Common myeloid progenitor, CD34-positive (primary cell): ENCODE results near the gene ATOH8.

ENCODE experiments used
- CTCF ChIA-PET: fragments of 350-600 bp; sonication (Branson Sonifier 250); formaldehyde crosslinking; loops from one replicate; lab custom pipeline; 2021; ENCODE audit warnings: antibody characterized with exemption; lab: Charles Lee
- POLR2A ChIA-PET: fragments of 350-600 bp; sonication (Branson Sonifier 250); formaldehyde crosslinking; loops from one replicate; lab custom pipeline; 2021; ENCODE audit warnings: antibody characterized with exemption; lab: Charles Lee
- DNase-seq, 3 donors: peaks; one replicate each; pipeline versions ENCODE4 v3.0.0 to v3.0.0-alpha.2; 2013
- H3K27ac ChIP-seq, 2 experiments: 1 replicate in 1 of 2; 2 replicates in 1 of 2; pipeline ENCODE4 v1.7.0; 2013; ENCODE audit warnings: inconsistent platforms in 2 of 2, low read length in 2 of 2, mild to moderate bottlenecking in 2 of 2, low read depth in 1 of 2, moderate library complexity in 1 of 2; ENCODE audit not compliant: severe bottlenecking in 2 of 2, insufficient read depth in 1 of 2, poor library complexity in 1 of 2
- H3K27me3 ChIP-seq, 5 experiments: replicated peaks in 2 of 5; 1 replicate in 3 of 5; 2 replicates in 2 of 5; pipeline versions ENCODE4 v1.6.1 to v1.7.0; 2013; ENCODE audit warnings: low read length in 4 of 5, mild to moderate bottlenecking in 2 of 5, moderate library complexity in 2 of 5, inconsistent platforms in 1 of 5; ENCODE audit not compliant: insufficient read depth in 5 of 5, control insufficient read depth in 4 of 5
- H3K36me3 ChIP-seq, 4 experiments: 1 replicate in 2 of 4; 2 replicates in 2 of 4; pipeline versions ENCODE4 v1.6.1 to v1.7.0; 2013; ENCODE audit warnings: low read length in 3 of 4, control low read depth in 1 of 4, mild to moderate bottlenecking in 1 of 4; ENCODE audit not compliant: control insufficient read depth in 4 of 4, insufficient read depth in 4 of 4
- H3K4me1 ChIP-seq, 4 experiments: 1 replicate in 3 of 4; 2 replicates in 1 of 4; pipeline versions ENCODE4 v1.6.1 to v1.7.1; 2013; ENCODE audit warnings: low read length in 3 of 4, mild to moderate bottlenecking in 3 of 4, control low read depth in 1 of 4, inconsistent platforms in 1 of 4, moderate library complexity in 1 of 4; ENCODE audit not compliant: control insufficient read depth in 4 of 4, insufficient read depth in 4 of 4; ENCODE audit errors: control extremely low read depth in 1 of 4
- H3K4me3 ChIP-seq, 7 experiments: 1 replicate in 4 of 7; 2 replicates in 3 of 7; pipeline versions ENCODE4 v1.5.1 to v1.7.0; 2013; ENCODE audit warnings: mild to moderate bottlenecking in 7 of 7, low read length in 6 of 7, moderate library complexity in 6 of 7, inconsistent platforms in 2 of 7, low read depth in 2 of 7, control low read depth in 1 of 7; ENCODE audit not compliant: insufficient read depth in 4 of 7, control insufficient read depth in 1 of 7; ENCODE audit errors: extremely low read depth in 1 of 7
- H3K9me3 ChIP-seq, 5 experiments: 1 replicate in 4 of 5; 2 replicates in 1 of 5; pipeline versions ENCODE4 v1.6.1 to v1.7.1; 2013; ENCODE audit warnings: low read length in 4 of 5, mild to moderate bottlenecking in 2 of 5, inconsistent platforms in 1 of 5, low read depth in 1 of 5, moderate library complexity in 1 of 5; ENCODE audit not compliant: control insufficient read depth in 4 of 5, insufficient read depth in 2 of 5; ENCODE audit errors: control extremely low read depth in 1 of 5
- WGBS: methylation state at CpG from one replicate; pipeline ENCODE4 v1.1.5; 2013; ENCODE audit not compliant: insufficient coverage; 5-methylcytosine and 5-hydroxymethylcytosine counted together

Gene ATOH8

DNA sequence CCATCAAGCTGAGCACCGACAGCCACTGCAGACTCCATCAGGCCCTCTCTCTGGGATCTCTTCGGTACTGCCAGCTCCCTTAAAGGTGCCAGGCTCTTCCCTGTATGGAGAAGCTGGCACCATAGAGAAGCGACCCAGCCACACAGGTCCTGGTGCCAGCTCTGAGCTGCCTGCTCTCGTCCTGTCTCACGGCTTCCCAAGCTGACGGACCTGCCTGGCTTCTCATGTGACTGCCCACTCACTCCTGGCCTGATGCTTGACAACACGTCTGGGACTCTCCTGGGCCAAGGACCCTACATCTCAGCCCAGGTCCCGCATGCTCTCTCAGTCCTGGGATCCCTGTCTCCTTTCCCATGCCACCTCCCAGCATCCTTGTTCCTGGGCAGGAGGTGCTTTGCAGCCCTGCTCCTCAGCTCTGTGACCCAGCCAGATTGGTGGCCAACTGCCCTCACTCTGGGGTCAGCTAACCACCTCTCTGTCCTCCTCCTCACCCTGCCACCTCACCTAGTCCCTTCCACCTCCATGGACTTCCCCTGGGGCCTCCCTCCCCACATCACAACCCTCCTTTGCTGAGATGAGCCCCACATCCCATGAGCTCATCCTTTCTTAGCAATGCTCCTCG, 12.5 kb upstream of the ATOH8 start:
- 96% methylated on average over 9 of the region's 9 CpGs for WGBS
- no peak overlapping the region for H3K27ac ChIP-seq
- peaks cover 0 to 11% (median 4%) of the 10 kb centered on the region in 4 experiments for H3K4me1 ChIP-seq
- no peaks in the 10 kb centered on the region for H3K36me3 ChIP-seq
- DNase-seq = no peak
- no peaks in the 10 kb centered on the region for H3K9me3 ChIP-seq
- ChIA-PET CTCF (interaction anchor here (1.0 to 5.5 kb wide), 12 partner anchors 9 to 336 kb away, joined by 3 to 55 read pairs (median 9); partner anchors contain the start of gene ATOH8), POLR2A (no interaction called here)
- no peak overlapping the region for H3K4me3 ChIP-seq
- peaks cover 0 to 14% (median 10%) of the 10 kb centered on the region in 5 experiments for H3K27me3 ChIP-seq

DNA sequence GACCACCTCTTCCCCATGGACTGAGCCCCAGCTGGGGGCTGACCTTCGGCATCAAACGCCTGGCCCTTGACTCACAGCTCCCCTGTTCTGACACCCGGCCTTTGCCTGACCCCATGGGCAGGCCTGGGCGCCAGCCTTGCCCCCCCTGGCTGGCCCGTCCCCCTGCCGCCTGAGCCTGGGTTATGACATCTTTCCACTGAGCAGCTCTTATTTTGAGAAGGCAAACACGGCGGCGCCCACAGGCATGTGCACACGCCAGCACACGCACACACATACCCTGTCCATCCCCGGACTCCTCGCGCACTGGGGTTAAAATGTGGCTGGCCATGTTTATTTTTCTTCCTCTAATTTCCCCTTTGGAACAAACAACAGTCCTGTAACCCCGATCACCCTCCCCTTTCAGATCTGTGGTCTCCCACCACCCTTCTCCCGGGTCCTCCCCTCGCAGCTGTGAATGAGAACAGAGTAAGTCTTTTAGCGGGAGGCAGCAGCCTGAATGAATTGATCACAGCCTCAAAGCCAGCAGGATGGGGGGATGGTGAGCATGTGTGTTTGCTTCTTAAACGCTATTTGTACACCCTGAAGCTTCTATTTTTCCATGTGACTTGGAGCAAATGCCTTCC, 11.8 kb upstream of the ATOH8 start:
- Histone ChIP-seq H3K4me1 (peaks cover 0 to 11% (median 4%) of the 10 kb centered on the region in 4 experiments), H3K27me3 (peaks cover 0 to 20% (median 16%) of the 10 kb centered on the region in 5 experiments), H3K4me3 (no peak overlapping the region), H3K27ac (no peak overlapping the region), H3K9me3 (no peaks in the 10 kb centered on the region), H3K36me3 (no peaks in the 10 kb centered on the region)
- peak in 2 of 3 donors; percentile 44 to 70 for DNase-seq
- CTCF ChIA-PET = interaction anchor here (0.7 to 5.5 kb wide), 15 partner anchors 9 to 336 kb away, joined by 3 to 55 read pairs (median 4); partner anchors contain the start of gene ATOH8
- POLR2A ChIA-PET = no interaction called here
- 98% methylated on average over 15 of the region's 19 CpGs for WGBS

DNA sequence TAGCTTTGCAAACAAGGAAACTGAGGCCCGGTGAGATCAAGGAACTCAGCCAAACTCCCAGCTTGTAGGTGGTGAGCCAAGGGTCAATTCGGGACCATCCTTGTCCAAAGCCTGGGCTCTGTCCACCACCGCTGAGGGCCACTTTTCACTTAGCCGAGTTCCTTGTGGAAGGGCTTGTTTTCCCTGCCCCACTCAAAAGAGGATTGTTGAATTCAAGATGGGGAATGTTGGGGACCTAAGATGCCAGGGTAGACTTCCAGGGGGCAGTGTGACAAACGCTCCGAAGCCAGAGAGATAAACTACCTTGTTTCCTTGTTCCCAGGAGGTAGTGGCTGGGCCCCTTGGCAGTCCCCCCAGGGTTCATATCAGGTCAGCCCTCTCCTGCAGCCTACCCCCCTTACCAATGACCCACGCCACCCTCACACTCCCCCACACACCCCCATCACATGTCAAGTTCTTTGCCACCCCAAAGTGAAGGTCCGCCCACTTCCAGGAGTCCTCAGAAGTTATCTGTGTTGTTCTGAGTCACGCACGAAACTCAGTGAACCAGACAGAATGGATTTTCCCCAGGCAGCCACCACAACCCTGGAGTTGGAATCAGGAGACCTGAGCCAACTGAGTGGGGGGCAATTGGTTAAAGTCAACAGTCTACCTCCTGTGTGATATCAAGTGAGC, 10.3 kb upstream of the ATOH8 start:
- Histone ChIP-seq H3K9me3 (no peaks in the 10 kb centered on the region), H3K4me1 (peaks cover 0 to 15% (median 6%) of the 10 kb centered on the region in 4 experiments), H3K36me3 (no peaks in the 10 kb centered on the region), H3K27ac (no peak overlapping the region), H3K4me3 (no peak overlapping the region), H3K27me3 (peaks cover 0 to 22% (median 12%) of the 10 kb centered on the region in 5 experiments)
- DNase-seq = no peak
- CTCF ChIA-PET = interaction anchor here (1.1 to 11.4 kb wide), 9 partner anchors 8 to 337 kb away, joined by 3 to 218 read pairs (median 11); partner anchors contain the start of gene ATOH8
- POLR2A ChIA-PET = no interaction called here
- WGBS = 82% methylated on average over 10 of the region's 10 CpGs

DNA sequence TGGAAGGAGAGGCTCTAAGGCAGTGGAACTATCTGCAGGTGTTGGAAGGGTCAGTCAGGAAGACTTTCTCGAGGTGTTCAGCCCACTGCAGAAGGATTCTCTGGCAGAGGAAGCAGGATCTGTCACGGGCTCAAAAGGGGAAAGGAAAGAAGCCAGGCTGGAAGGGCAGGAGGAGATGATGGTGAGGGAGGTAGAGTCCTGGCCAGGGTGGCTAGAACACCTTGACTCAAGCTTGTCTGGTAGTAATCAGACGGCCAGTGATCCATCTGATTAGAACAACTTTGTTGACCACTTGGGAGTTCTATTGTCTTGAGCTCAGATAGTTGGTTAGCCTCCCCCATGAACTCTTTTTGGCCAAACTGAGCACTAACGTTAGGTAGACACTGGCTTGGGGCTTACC, 9.7 kb upstream of the ATOH8 start:
- H3K4me1 ChIP-seq = peaks cover 0 to 16% (median 7%) of the 10 kb centered on the region in 4 experiments
- no peaks in the 10 kb centered on the region for H3K9me3 ChIP-seq
- H3K36me3 ChIP-seq = no peaks in the 10 kb centered on the region
- no peak for DNase-seq
- ChIA-PET POLR2A (no interaction called here), CTCF (interaction anchor here (0.6 to 11.4 kb wide), 8 partner anchors 9 to 336 kb away, joined by 3 to 218 read pairs (median 6); partner anchors contain the start of gene ATOH8)
- no peak overlapping the region for H3K27ac ChIP-seq
- 94% methylated on average over 4 of the region's 4 CpGs for WGBS
- peaks cover 0 to 25% (median 12%) of the 10 kb centered on the region in 5 experiments for H3K27me3 ChIP-seq
- no peak overlapping the region for H3K4me3 ChIP-seq

DNA sequence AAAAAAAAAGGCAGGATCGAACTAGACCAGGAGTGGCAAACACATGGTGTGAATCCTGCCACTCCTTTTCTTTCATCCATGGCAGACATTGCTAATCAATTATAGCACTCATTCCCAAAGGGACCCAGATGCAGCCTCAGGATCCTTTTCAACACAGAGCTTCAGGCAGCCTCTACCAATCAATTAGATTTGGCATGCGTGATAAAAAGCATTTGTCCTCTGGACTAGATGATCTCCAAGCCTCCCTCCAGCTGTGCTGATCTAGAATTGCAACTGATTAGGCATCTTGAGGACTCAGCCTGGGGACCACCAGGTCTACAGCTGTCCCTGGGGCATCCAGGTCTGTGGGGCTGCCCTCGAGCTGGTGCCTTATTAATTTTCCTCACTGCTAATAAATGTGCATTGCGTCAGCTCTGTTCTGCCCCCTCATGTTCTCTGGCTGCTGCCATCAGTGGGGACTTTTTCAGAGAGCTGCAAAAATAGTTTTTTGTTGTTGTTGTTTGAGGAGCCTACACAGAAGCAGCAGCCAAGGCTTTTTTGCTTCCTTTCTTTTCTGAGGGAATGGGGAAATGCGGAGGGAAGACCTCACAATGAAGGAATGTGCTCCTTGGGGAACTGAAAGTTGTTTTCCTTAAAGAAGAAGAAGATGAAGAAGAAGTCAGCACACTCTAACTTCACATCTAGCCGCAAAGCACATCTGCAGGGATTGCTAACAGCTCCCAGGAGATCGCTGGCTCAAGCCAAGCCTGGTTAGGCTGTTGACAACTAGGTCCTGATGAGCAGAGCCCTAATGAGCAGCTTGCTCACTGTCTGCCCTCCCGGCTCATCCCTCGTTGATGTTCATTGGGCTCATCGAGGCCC, 8.8 kb upstream of the ATOH8 start:
- H3K4me3 ChIP-seq = no peak overlapping the region
- ChIA-PET CTCF (interaction anchor here (0.6 to 11.4 kb wide), 15 partner anchors 8 to 335 kb away, joined by 3 to 218 read pairs (median 4); partner anchors contain the start of gene ATOH8), POLR2A (no interaction called here)
- H3K27me3 ChIP-seq = peaks cover 0 to 28% (median 12%) of the 10 kb centered on the region in 5 experiments
- no peak overlapping the region for H3K27ac ChIP-seq
- no peak for DNase-seq
- H3K9me3 ChIP-seq = no peaks in the 10 kb centered on the region
- no peaks in the 10 kb centered on the region for H3K36me3 ChIP-seq
- WGBS = 66% methylated on average over 10 of the region's 10 CpGs
- peaks cover 0 to 16% (median 7%) of the 10 kb centered on the region in 4 experiments for H3K4me1 ChIP-seq

DNA sequence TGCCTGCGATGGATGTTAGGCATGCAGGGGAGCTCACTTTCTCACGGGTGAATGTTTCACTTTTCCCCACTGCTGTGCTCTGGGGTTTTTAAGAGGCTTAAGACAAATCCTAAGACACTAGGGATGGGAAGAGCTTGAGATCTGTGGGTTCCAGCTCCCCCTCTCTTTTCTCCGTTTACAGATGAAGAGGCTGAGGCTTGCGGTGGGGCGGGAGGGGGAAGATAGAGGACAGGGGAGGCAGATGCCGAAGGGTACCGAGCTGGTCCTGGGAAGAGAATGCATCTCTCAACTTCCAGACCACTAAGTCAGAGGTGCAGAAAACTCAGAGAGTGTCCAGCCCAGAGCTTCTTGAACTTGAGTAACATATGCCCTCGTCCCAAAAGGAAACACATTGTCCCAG, 8.2 kb upstream of the ATOH8 start:
- Histone ChIP-seq H3K4me1 (peaks cover 0 to 16% (median 7%) of the 10 kb centered on the region in 4 experiments), H3K4me3 (no peak overlapping the region), H3K27me3 (peaks cover 0 to 28% (median 12%) of the 10 kb centered on the region in 5 experiments), H3K27ac (no peak overlapping the region), H3K9me3 (no peaks in the 10 kb centered on the region), H3K36me3 (no peaks in the 10 kb centered on the region)
- POLR2A ChIA-PET = no interaction called here
- CTCF ChIA-PET = interaction anchor here (0.8 to 11.4 kb wide), 12 partner anchors 8 to 99 kb away, joined by 3 to 218 read pairs (median 5); partner anchors contain the start of gene ATOH8
- DNase-seq = no peak
- no CpG with 5 or more reads among the region's 8 CpGs for WGBS
